Stimulated activated CD4-positive, alpha-beta T cell treated with anti-CD3 and anti-CD28 coated beads, Interleukin-4, amount 100 ng/mL, for 1 hour (primary cell): Measurements from ENCODE around the gene ZIC1.

ENCODE experiments used
- DNase-seq: peaks from one replicate; pipeline ENCODE4 v3.0.0-alpha.2; 2020

Gene ZIC1

GRCh38 chr3:147409143-147410115 lies at the start of gene ZIC1:
TSS of gene ZIC1 (plus strand) at chr3:147409365. CDS start at chr3:147410113, 748 bp downstream.
- DNase-seq = no peak

GRCh38 chr3:147360051-147360439 lies 49.1 kb upstream of the ZIC1 start:
- no peak for DNase-seq

- DNase-seq = no peak
Observed at GRCh38 chr3:147360646-147361453, 48.3 kb upstream of the ZIC1 start.

- DNase-seq = peak; percentile 19
Observed at GRCh38 chr3:147361454-147362420, 47.4 kb upstream of the ZIC1 start.

- DNase-seq = no peak
Observed at GRCh38 chr3:147364771-147365170, 44.4 kb upstream of the ZIC1 start.

- DNase-seq = no peak
Observed at GRCh38 chr3:147365196-147366115, 43.7 kb upstream of the ZIC1 start.

- no peak for DNase-seq
Observed at GRCh38 chr3:147367676-147368075, 41.5 kb upstream of the ZIC1 start.

GRCh38 chr3:147368151-147368550 lies 41.0 kb upstream of the ZIC1 start:
- no peak for DNase-seq

- DNase-seq = no peak
Observed at GRCh38 chr3:147368561-147369221, 40.5 kb upstream of the ZIC1 start.

GRCh38 chr3:147369231-147369630 lies 39.9 kb upstream of the ZIC1 start:
- no peak for DNase-seq

GRCh38 chr3:147369661-147370123 lies 39.5 kb upstream of the ZIC1 start:
- DNase-seq = no peak

GRCh38 chr3:147370349-147370748 lies 38.8 kb upstream of the ZIC1 start:
- DNase-seq = no peak

- DNase-seq = no peak
Observed at GRCh38 chr3:147371140-147371539, 38.0 kb upstream of the ZIC1 start.

GRCh38 chr3:147371771-147372340 lies 37.3 kb upstream of the ZIC1 start:
- DNase-seq = no peak

- no peak for DNase-seq
Observed at GRCh38 chr3:147372525-147373027, 36.6 kb upstream of the ZIC1 start.

- no peak for DNase-seq
Observed at GRCh38 chr3:147373301-147373700, 35.9 kb upstream of the ZIC1 start.

GRCh38 chr3:147377412-147378367 lies 31.5 kb upstream of the ZIC1 start:
- DNase-seq = no peak

GRCh38 chr3:147379651-147380050 lies 29.5 kb upstream of the ZIC1 start:
- DNase-seq = no peak

GRCh38 chr3:147380387-147380951 lies 28.7 kb upstream of the ZIC1 start:
- no peak for DNase-seq
